Lower lobe of right lung (tissue), 2 donors: ENCODE results near the gene PROP1. TPM values are rescaled to one million over a fixed set of nuclear protein-coding genes. Genes with fewer than 3 reads are reported as not detected.
A peak's percentile ranks its signal among the peaks of the same experiment; 100 is the strongest.

Source experiments
- ATAC-seq, 2 donors: fragments of 200-7000 bp; cut with Tn5 transposase; one replicate each; pipeline ENCODE4 v1.9.1; 2020 to 2022; ENCODE audit warnings: mild to moderate bottlenecking in 2 of 2, moderate library complexity in 2 of 2
- DNase-seq: peaks from one replicate; pipeline ENCODE4 v3.0.0-alpha.2; 2020
- H3K27ac ChIP-seq: fragments of 200-600 bp; one replicate; pipeline ENCODE4 v1.8.0; 2022
- H3K27me3 ChIP-seq: fragments of 200-600 bp; one replicate; pipeline ENCODE4 v1.8.0; 2022; ENCODE audit warnings: low read depth
- H3K36me3 ChIP-seq: fragments of 200-600 bp; one replicate; pipeline ENCODE4 v1.8.0; 2022; ENCODE audit warnings: mild to moderate bottlenecking
- H3K4me1 ChIP-seq: fragments of 200-600 bp; one replicate; pipeline ENCODE4 v1.8.0; 2022
- H3K4me3 ChIP-seq: fragments of 200-600 bp; one replicate; pipeline ENCODE4 v1.8.0; 2022; ENCODE audit warnings: mild to moderate bottlenecking
- H3K9me3 ChIP-seq: fragments of 200-600 bp; one replicate; pipeline ENCODE4 v1.8.0; 2022
- intact Hi-C: fragments of 100-400 bp; cut with DNase I; formaldehyde crosslinking; loops from one replicate; pipeline ENCODE4 v1.11.0; 2022
- total RNA-seq: library from RNA; stranded (reverse); fragmentation: NEBNext Ultra II Directional; extraction: Animal tissue kit (Norgen Biotek cat#: 25700); gene quantifications from one replicate; pipeline ENCODE4 v1.2.1, GENCODE V29; 2021
- TF ChIP-seq, protein P1 (sequence below): fragments of 200-600 bp; IDR thresholded peaks from one replicate; pipeline ENCODE4 v1.8.0; 2022; ENCODE audit warnings: antibody characterized with exemption, mild to moderate bottlenecking
- donor health status: DM: no; HTN: yes; CAD: no; lungs with severe emphysema.

The PROP1 gene
- total RNA-seq, 1 donor from 2014 or later, result not detected

DNA sequence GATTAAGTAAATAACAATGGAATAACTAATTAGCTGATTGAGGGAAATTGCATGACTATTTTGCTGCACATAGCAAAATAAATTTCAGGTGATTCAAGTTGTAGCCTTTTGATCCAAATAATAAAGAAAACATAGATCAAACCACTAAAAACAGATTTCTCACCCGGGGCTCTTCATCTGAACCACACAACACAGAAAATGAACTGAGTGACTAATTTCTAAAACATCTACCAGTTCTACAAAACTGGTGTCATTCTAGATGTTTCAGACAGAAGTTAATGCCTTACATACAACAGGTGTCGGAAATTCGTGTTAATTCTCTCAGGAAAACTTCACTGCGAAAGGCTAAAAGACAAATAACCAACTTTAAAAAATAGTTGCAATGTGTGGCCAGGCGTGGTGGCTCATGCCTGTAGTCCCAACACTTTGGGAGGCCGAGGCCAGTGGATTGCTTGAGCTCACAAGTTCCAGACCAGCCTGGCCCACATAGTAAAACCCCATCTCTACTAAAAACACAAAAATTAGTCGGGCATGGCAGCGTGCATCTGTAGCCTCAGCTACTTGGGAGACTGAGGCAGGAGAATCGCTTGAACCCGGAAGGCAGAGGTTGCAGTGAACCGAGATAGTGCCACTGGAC lies 6.9 kb downstream of the PROP1 start:
- TF ChIP-seq, protein P1, sequence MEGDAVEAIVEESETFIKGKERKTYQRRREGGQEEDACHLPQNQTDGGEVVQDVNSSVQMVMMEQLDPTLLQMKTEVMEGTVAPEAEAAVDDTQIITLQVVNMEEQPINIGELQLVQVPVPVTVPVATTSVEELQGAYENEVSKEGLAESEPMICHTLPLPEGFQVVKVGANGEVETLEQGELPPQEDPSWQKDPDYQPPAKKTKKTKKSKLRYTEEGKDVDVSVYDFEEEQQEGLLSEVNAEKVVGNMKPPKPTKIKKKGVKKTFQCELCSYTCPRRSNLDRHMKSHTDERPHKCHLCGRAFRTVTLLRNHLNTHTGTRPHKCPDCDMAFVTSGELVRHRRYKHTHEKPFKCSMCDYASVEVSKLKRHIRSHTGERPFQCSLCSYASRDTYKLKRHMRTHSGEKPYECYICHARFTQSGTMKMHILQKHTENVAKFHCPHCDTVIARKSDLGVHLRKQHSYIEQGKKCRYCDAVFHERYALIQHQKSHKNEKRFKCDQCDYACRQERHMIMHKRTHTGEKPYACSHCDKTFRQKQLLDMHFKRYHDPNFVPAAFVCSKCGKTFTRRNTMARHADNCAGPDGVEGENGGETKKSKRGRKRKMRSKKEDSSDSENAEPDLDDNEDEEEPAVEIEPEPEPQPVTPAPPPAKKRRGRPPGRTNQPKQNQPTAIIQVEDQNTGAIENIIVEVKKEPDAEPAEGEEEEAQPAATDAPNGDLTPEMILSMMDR, result no peak
- Histone ChIP-seq H3K27me3 (peaks cover 46% of the 10 kb centered on the region), H3K4me1 (no peaks in the 10 kb centered on the region), H3K27ac (no peak overlapping the region), H3K4me3 (no peak overlapping the region), H3K36me3 (no peaks in the 10 kb centered on the region), H3K9me3 (no peaks in the 10 kb centered on the region)
- DNase-seq (no peak), ATAC-seq (no peak)
- intact Hi-C loops, result no loop called here

- DNase-seq (no peak), ATAC-seq (no peak)
- TF ChIP-seq, protein P1, result no peak
- intact Hi-C loops, result no loop called here
- H3K4me1 ChIP-seq, result no peaks in the 10 kb centered on the region
- peaks cover 64% of the 10 kb centered on the region for H3K27me3 ChIP-seq
- H3K9me3 ChIP-seq, result no peaks in the 10 kb centered on the region
- H3K4me3 ChIP-seq, result no peak overlapping the region
- no peak overlapping the region for H3K27ac ChIP-seq
- no peaks in the 10 kb centered on the region for H3K36me3 ChIP-seq
Measured at GRCh38 chr5:177987326-177987725, 8.7 kb downstream of the PROP1 start.

DNA sequence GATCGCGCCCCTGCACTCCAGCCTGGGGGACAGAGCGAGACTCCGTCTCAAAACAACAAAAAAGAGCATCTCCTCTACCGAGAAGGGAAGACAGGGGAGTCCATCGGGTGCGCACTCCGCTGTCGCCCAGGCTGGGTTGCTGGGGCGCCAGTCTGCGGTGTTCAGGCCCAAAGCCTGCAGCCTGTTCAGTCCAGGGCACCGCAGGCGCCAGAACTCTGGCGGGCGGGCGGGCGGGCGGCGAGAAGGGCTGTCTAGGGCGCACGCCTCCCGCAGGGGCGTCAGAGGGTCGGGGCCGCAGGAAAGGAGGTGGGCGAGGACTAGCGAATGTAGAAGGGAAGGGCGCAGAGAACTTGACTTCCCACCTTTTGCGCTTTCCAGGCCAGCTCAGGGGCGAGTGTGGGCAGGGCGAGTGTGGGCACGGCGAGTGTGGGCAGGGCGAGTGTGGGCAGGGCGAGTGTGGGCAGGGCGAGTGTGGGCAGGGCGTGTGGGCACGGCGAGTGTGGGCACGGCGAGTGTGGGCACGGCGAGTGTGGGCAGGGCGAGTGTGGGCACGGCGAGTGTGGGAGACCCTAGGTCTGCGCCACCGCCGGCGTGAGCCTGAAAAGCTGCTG lies 10.5 kb downstream of the PROP1 start:
- H3K4me3 ChIP-seq, result no peak overlapping the region
- H3K9me3 ChIP-seq, result no peaks in the 10 kb centered on the region
- intact Hi-C loops, result no loop called here
- peaks cover 80% of the 10 kb centered on the region for H3K27me3 ChIP-seq
- no peak overlapping the region for H3K27ac ChIP-seq
- TF ChIP-seq, protein P1, result no peak
- H3K4me1 ChIP-seq, result no peaks in the 10 kb centered on the region
- no peak for ATAC-seq
- no peak for DNase-seq
- H3K36me3 ChIP-seq, result no peaks in the 10 kb centered on the region

DNA sequence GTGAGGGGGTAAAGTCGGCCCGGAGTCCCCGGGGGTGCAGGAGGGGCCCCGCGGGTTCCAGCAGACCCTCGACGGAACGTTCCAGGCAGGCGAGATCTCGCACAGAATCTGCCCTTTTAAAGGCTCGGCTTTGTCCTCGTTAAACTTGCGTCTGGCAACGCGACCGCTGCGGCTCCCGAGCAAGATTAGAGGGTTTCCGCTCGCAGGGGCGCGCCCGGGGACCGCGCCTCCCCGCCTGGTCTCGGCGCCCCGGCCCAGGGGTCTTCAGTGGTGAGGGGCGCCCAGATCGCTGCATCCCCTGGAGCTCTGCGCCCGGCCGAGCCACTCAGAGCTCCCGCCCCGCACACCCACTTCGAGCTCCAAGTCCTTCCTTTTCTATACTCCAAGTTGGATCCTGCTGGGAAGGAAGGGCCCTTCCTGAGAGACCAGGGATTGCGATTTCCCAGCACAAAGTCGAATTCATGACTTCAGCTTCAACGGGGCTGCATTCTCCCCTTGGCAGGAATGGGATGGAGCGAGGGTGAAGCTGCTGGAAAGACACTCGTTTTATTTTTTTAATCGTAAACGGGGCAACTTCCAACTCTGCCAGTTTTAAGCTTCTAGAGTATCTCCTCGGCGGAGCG lies 11.3 kb downstream of the PROP1 start:
- TF ChIP-seq, protein P1, result no peak
- Histone ChIP-seq H3K9me3 (no peaks in the 10 kb centered on the region), H3K4me3 (no peak overlapping the region), H3K27me3 (peaks cover 77% of the 10 kb centered on the region), H3K36me3 (no peaks in the 10 kb centered on the region), H3K4me1 (no peaks in the 10 kb centered on the region), H3K27ac (no peak overlapping the region)
- DNase-seq (no peak), ATAC-seq (peak in 1 of 2 donors; percentile 23)
- intact Hi-C loops, result no loop called here

DNA sequence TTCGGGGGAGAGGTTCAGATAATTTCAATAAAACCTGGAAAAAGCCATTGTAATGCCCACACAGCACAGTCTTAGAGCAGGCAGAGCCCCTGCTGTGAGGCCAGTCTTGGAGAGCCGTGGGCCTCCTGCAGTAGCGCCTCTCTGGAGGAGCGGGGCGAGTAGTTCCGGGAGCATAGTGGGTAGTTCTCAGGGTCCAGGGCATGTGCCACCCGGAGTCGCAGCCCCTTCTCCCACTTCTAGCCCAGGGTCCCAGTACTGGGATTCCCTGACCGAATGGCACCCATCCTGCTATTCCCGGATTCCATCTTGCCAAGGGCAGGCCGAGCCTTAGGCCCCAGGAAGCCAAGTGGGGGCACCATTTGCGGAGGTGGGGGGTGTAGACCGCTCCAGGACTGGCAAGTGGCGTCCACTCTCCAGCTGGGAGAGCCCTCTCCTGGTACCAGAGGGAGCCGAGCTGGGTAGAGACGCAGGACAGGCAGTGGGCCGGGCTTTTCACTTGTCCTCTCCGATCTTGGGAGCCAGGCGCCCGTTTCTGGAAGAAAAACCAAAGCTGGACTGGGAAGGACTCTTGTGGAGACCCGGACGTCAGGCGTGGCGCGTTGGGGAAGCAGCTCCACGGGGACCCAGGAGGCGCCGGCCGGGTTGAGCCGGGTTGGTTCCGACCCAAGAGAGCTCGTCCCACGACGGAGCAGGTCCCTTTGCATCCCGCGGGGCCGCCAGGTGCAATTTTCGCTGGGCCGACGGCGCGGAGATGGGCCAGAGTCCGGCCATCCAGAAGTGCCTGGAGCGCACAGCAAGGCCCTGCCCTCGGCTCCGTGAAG lies 12.1 kb downstream of the PROP1 start:
- peak in 1 of 2 donors; percentile 9 for ATAC-seq
- Histone ChIP-seq H3K4me1 (no peaks in the 10 kb centered on the region), H3K27ac (no peak overlapping the region), H3K9me3 (no peaks in the 10 kb centered on the region), H3K4me3 (no peak overlapping the region), H3K27me3 (peaks cover 71% of the 10 kb centered on the region), H3K36me3 (no peaks in the 10 kb centered on the region)
- TF ChIP-seq, protein P1, result no peak
- intact Hi-C loops, result no loop called here
- no peak for DNase-seq
